Hematopoietic multipotent progenitor cell treated with erythropoietin and hydrocortisone succinate and interleukin-3 and kit ligand, for 17 days (in vitro differentiated cells): Measurements from ENCODE around the gene SLC22A14.

Source experiments
- DNase-seq: peaks from one replicate; pipeline ENCODE4 v3.0.0-alpha.2; 2015; ENCODE audit warnings: low spot score

Gene SLC22A14

DNA sequence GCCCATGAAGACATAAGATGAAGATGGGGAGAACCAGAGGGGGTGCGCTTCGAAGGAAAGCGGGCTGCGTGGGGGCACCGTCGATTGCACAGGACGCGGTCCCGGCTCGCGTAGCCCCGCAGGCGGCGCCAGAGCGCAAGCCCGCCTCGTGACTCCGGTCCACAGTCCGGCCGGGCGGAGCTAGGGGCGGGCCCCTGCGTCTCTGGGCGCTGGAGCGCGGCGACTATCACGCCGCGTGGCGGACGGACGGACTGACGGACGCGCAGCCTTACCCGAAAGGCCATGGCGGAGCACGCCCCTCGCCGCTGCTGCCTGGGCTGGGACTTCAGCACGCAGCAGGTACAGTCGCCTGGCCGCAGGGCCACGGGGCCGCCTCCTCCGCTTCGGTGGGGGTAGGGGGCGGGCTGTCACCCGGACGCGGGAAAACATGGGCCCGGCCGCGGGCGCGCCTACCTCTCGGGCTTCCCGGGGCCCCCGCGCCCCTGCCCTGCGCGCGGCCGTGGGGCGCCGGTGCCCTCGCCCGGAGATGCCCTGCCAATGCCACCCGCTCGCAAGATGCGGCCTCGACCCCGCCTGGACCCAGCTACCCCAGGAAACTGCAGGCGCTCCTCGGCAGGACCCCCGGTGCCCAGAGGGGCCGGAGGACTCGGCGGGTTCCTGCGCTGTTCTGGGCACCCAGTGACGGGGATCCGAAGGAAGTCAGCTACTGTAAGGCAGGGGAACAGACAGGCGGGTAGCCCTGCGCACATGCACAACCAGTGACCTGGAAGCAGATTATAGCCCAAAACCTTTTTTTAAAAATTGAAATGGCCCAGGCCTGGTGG lies 64.7 kb downstream of the SLC22A14 start, which contains the start of gene XYLB:
Gene XYLB, plus strand, starts transcription at position 199 of the 824 bp plus-strand sequence. Its CDS starts 84 bp downstream, at position 283.
- peak; percentile 68 for DNase-seq

DNA sequence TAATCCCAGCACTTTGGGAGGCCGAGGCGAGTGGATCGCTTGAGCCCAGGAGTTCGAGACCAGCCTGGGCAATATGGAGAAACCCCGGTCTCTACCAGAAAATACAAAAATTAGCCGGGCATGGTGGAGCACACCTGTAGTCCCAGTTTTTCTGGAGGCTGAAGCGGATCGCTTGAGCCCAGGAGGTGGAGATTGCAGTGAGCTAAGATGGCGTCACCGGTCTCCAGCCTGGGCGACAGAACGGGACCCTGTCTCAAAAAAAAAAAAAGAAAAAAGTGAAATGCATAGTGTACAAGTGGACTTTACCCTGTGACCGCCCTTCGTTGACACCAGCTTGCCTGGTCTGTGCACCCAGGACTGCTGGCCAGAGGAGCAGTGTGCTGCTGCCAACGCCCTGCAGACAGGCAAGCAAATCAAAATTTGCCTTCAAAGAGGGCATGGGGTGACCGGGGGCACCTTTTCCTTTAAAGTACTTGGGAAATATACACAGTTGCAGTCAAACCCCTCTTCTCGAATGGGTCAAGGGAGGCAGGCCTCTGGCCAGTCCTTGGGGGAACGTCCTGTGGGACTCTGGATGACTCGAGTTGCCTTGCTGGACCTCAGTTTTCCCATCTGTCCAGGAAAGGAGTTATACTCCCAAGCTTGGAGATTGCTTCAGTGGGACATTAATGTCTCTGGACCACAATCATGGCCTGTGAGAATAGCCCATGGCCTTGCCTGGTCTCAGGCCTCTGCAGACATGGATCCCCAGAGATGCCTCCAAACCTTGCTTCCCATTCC lies 65.5 kb downstream of the SLC22A14 start:
- DNase-seq, result no peak

DNA sequence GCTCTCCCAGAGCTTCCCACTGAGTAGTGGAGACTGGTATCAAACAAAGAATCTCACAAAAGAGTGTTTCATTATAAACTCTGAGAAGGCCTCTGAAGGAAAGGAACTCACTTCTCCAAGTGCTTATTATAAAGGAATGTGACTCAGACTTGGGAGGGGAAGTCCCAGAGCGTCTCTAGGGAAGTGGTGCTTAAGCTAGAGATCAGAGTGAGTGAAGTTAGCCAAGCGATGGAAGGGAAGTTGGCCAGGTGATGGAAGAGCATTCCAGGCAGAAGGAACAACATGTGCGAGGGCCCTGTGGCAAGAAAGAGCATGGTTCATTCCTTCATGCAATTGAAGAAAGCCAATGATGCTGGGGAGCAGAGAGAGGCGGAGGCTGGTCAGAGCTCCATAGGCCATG lies 66.8 kb downstream of the SLC22A14 start:
- no peak for DNase-seq

DNA sequence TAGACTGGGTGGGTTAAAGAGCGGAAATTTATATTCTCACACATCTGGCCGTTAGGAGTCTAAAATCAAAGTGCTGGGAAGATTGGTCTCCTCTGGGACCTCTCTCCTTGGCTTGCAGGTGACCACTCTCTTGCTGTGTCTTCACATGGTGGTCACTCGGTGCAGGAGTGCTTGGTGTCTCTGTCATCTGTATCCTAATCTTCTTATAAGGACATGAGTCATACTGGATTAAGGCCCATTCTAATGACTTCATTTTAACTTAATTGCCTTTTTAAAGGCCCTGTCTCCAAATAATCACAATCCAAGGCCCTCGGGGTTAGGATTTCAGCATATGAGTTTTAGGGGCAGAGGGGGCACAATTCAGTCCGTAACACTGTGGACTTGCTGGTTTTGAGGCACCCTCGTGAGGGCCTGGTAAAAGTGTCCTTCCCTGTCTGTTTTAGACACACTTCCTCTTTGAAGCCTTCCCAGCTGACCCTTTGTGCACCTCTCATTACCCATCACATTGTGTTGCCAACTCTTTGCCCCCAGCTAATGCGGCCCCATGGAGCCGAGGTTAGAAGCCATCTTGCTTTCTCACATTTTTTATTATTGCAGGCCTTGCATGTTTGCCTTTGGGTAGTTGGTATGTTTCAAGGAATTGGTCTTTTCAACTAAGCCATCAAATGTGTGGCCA lies 67.7 kb downstream of the SLC22A14 start:
- DNase-seq, result no peak

DNA sequence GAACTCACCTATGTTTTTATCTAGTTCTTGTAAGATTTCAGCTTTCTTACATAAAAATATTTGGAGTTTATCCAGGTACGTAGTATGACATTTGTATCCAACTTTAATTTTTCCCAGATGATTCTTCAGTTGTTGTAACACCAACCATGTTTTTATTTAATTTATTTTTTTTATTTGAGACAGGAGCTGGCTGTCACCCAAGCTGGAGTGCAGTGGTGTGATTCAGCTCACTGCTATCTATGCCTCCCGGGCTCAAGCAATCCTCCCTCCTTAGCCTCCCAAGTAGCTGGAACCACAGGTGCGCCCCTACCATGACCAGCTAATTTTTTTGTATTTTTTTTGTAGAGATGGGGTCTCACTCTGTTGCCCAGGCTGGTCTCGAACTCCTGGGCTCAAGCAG lies 71.1 kb downstream of the SLC22A14 start:
- no peak for DNase-seq

DNA sequence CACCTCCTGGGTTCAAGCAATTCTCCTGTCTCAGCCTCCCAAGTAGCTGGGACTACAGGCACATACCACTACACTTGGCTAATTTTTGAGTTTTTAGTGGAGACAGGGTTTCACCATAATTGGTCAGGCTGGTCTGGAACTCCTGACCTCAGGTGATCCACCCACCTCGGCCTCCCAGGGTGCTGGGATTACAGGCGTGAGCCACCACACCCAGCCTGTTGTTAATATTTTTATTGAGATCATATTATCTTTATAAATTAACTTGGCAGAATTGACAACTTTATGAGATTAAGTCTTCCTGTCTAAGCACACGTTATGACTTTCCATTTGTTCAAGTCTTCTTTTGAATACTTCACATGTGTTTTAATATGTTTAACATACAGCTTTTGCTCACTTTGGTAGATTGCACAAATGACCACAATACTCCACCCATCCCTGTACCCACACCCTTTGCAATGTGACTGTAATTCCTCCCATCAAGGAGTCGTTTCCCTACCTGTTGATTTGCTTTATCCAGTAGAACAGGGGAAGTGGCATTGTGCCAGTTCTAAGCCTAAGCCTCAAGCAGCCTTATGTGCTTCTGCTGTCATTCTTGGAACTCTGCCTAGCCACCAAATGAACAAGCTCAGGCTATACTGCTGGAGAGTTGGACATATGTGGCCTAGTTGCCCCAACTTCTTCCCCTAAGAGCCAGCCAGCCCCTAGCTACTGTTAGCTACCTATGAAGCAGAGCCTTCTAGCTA lies 72.7 kb downstream of the SLC22A14 start:
- DNase-seq, result peak; percentile 33

DNA sequence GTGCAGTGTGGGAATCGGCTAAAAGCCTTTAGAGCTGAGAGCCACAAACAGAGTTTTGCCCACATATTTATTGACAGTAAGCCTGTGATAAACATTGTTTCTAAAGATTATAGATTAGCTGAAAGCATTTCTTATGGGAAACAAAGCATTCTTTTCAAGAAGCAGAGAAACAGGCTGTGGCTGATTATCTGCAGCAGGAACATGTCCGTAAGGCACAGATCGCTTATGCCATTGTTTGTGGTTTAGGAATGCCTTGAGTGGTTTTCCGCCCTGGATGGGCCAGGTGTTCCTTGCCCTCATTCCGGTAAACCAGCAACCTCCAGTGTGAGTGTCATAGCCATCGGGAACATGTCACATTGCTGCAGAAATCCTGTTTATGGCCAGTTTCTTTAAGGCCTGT lies 76.9 kb downstream of the SLC22A14 start:
- DNase-seq, result no peak

DNA sequence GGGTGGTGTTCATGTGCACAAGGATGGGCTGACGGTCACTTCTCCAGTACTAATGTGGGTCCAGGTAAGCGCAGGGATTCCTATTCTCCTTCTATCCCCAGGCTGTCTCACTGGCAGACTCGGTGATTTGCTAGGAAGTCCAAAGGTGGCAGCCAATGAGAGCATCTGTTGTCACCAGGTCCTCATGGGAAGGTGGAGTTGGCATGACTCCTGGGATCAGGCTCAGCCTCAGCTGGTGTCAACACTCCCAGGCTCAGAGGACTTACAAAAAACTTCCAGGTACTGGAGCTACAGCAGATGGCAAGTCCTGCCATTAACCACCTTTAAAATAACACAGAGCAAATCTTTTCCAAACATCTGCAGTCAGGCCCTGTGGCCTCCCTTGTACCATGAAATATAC lies 78.3 kb downstream of the SLC22A14 start:
- no peak for DNase-seq

DNA sequence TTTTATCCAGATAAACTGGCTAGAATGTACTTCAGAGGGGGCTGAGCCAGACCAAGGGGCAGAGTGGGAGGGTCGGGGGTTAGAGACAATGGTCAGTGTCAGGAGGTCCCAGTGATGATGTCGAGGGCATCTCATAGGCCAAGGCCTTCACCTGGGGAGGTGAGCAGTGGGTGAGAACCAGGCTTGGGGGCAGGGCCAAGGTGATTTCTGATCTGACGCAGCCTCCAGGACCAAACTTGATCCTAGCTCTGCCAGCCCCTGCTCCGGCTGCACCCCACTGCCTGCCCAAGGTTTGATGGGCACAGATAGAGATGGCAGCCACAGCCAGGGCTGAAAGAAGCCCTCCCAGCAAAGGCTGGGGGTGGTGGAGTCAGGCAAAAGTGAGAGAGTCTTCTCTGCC lies 79.4 kb downstream of the SLC22A14 start:
- DNase-seq, result no peak

DNA sequence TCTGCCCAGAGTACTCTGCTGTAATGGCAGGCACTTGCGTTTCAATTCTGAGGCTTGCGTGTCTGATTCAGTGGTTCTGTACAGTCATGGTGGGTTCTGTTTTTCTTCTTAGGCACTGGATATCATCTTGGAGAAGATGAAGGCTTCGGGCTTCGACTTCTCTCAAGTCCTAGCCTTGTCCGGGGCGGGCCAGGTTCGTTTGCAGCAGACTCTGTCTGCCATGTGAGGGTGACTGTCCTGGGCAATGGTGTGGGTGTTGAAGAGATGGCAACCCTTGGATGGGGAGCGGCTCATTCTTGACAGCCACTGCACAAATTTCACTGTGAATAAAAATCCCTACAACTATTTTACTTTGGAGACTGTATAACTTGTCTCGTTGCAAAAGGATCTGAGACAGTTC lies 80.7 kb downstream of the SLC22A14 start:
- DNase-seq, result no peak

DNA sequence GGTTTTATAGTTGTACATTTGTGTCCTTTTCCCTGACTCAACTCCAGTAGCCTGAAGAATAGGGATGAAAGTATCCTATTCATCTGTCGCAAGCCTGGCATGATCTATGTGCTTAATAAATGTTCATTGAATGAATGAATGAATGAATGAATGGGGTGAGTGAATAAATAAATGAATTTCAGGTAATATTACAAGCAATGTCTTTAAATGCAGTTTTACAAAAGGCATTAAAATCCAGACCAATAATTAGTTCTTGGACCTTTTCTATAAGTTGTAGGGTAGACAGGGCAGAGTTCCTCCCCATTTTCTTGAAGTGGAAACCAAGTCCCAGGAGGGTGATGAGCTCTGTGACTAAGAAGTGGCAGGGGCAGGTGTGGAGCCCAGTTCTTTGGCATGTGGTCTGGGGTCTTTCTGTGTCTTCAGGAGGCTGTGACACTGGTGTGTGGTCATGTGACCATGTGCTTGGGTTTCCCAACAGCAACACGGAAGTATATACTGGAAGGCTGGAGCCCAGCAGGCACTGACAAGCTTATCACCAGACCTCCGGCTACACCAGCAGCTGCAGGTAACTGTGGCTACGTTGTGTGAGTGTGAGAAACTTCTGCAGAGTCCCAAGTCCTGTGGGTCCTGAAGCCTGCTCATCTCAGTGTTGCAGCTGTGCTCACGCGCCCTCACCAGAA lies 82.8 kb downstream of the SLC22A14 start:
- no peak for DNase-seq

DNA sequence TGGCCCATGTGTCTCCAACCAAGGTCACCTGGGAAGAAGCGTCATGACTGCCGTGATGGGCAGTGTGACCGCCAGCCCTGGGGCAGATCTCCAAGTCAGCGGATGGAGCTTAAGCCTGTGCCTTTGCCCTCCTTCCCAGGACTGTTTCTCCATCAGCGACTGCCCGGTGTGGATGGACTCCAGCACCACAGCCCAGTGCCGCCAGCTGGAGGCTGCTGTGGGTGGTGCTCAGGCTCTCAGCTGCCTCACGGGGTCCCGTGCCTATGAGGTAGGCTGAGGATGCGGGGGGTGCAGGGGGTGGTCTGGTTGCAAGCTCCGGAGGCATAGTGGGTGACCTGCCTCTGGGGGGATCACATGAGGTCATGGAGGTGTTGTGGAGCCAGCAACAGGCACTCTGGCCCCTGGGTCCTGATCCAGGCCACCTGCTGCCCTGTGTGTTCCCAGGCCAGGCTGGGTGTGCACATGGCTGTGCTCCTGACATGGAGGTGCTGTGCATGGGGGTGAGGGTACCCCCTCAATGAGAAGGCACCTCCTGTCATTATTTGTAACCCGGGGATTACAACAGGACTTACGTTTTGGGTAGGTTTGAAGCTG lies 83.5 kb downstream of the SLC22A14 start:
- no peak for DNase-seq

DNA sequence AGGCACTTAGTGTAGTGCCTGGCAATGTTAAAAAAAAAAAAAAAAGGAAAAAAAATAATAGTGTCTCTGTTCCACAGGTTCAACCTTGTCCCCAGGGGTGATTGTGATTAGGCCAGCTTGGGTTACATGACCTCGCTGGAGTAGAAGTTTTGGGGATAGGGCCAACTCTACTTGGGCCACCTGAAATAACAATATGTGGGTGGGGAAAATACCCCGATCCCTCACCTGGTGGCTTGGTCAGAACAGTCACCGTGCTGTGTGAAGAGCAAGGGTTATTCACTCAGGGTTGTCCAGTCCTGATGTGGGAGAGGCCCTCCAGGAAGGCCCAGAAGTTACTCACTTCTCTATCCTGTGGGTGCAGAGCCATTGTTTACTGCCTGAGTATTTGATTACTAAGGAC lies 84.0 kb downstream of the SLC22A14 start:
- no peak for DNase-seq

DNA sequence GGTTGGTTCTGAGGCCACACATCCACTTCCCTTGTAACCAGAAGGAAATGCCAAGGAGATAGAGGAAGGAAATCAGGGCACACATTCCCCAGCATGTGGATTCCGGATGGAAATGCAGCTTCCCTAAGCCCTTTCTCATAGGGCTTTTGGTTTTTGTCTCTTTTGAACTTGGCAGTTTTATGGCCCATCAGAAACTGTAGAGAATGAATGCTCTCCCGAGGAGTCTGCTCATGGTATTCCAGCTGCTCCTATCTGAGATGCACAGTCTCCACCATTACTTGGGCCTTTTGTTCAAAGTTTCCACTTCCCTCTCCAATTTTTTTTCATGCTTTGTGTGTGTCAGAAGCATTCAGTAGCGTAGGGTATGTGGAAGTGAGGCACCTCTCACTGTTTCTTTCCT lies 85.7 kb downstream of the SLC22A14 start:
- DNase-seq, result no peak
